H1 (cell line): ENCODE measurements around the gene AGER.

ENCODE experiments used
- SP1 ChIP-seq: IDR thresholded peaks from 2 replicates; pipeline ENCODE4 v1.6.1; 2011; ENCODE audit warnings: low read depth, low read length
- ZNF274 ChIP-seq: IDR thresholded peaks from 2 replicates; pipeline ENCODE4 v1.7.0; 2012; ENCODE audit warnings: low read length, borderline replicate concordance; ENCODE audit errors: extremely low read depth

GRCh38 chr6:32182555-32182981, 1.5 kb downstream of the AGER start:
- TF ChIP-seq ZNF274 (no peak), SP1 (no peak)
